ENCODE data around the gene FBXL20.

FBXL20 gene

DNA sequence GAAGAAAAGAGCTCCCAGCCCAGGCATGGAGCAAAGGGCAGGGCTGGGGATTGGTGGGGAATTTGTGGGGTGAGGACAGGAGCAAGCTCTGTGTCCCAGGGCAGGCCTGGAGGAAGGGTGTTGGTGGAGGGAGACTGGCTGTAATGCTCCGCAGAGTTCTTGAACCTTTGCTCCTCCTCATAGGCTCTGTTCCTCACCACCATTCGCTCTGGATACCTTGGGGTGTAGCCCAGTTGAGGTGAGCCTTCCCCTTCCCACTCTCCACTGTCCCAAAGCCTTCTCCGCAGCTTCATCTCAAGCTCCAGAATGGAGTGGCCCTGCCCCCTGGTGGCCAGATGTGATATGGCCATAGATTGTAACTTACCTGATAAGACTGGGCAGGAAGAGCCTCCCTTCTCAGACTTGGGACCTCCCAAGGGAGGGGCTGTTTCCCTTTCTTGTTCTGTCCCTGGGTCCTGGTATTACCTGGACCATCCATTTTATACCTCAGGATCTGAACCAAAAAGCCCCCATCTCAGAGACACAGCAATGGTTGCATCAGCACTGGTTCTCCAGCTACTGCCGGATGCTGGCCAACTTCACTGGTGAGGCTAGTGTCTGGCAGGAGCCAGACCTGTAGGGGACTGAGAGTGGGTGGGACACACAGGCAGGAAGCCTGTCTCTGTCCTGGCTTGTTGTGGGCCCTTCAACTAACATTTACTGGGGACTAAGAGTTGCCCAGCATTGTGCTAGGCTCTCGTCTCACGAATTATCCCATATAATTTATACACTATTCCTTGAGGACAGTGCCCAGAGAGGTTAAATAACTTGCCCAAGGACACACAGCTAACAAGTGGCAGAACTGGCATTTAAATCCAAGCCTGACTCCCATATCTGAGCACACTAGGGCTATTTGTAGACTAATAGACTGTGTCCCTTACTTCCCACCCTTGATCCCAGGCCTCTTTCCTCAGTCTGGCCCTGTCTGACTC lies 156.5 kb downstream of the FBXL20 start:
- DNase-seq: peak; percentile 67

DNA sequence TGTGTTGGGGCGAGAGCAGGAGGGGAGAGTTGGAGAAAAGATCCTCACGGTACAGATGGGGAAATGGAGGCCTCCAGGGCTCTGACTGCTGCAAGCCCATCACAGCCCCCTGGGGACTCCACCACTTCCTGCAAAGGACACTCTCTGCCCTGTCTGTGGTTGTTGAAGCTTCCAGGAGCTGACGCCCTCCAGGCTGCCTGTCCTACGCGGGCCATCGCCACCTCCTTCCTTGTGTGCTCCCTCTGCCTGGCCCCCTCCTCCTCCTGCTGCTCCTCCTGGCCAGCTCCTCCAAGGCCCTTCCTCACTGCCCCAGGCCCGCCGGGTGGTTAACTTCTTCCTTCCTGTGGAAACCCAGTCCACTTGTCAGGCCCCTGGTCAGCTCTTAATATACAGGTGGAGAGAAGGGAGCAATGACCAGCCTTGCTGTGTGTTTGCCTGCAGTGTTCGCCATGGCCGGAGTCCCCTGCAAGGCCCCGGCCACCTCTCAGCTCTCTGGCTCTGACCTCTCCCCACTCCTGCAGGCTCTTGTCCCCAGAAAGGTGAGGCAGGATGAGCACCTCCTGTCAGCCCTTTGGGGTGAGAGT lies 157.3 kb downstream of the FBXL20 start:
- DNase-seq: no peak

DNA sequence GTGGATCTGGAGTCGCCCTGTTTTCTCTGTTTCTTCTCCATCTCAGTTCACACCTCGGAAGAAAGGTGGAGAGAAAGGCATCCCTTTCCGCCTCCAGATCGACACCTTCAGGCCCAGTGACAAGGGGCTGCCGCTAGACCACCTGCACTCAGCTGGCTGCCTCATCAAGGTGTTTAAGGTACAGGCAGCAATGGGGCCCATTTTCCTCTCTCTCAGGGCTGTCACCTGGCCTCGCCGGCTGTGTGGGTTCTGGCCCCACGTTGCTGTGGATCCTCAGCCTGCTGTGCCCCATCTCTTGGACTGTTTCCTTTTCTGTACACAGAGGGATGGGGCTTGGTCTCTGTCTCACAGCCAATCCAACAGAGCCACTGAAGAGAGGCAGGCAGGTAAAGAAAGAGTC lies 158.3 kb downstream of the FBXL20 start:
- DNase-seq: no peak

DNA sequence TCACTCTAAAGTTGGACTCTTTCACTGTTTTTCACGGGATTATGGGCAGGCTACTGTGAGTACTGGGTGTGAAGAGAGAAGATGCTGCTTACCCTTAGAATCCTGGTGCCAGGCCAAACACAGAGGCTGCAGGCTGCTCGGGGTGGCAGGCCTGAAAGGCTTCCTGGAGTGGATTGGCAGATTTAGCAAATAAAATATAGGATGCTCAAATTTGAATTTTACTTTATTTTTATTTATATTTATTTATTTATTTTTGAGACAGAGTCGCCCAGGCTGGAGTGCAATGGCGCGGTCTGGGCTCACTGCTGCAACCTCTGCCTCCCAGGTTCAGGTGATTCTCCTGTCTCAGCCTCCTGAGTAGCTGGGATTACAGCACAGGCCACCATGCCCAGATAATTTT lies 160.8 kb downstream of the FBXL20 start:
- DNase-seq: no peak

DNA sequence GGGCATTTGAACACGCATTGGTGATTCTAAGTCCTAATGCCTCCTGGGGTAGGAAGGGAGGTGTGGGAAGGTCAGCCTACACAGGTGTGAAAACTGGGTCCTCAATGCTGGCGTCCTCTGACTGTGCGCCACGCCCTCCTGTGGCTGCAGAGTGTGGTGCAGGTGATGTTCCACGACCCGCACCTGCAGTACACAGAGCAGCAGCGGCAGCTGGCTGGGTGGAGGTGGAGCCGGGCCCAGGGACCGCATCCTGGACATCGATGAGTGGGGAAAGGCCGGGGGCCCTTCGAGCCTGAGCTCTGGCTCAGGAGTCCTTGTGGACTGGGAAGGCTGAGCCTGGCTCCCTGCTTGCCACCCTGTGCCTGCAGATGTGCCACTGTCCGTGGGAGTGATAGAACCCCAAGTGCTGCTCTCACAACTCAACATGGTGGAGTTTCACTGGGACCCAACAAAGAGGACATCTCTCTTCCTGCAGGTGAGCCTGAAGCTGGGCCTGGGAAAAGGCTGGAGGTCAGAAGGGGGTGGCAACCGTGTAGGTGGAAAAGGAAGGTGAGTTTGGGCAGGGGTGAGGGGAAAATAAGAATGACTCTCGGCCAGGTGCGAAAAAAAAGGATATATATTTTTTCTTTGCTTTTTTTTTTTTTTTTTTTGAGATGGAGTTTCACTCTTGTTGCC lies 161.6 kb downstream of the FBXL20 start:
- DNase-seq: peak; percentile 36

DNA sequence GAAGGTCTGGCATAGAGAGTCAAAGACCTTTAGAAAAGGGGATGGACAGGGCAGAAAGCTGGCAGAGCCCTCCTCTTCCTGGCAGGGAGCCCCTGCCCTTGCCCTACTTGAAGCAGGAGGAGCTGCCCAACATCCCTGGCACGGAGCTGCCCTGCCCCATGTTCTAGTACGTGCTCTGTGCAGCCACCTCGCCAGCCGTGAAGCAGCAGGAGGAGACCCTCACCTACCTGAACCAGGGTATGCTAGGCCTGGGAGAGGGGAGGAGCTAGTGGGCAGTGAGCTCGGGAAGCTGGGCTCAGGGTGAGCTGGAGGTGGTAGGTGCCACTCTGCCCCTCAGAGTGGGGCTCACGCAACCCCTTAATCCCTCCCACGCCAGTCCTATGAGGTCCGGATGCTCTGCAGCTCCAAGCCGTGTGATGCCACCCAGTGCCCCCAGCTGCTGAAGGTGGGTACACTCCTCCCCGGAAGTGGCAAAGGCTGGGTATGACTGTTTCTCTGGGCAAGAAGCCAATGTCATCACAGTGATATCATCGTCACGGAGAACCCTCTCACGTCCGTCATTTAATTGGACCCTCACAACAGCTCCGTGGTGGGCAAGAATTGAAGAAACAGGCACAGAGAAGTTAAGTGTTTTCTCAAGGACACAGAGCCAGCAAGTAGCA lies 163.0 kb downstream of the FBXL20 start:
- DNase-seq: peak; percentile 70

DNA sequence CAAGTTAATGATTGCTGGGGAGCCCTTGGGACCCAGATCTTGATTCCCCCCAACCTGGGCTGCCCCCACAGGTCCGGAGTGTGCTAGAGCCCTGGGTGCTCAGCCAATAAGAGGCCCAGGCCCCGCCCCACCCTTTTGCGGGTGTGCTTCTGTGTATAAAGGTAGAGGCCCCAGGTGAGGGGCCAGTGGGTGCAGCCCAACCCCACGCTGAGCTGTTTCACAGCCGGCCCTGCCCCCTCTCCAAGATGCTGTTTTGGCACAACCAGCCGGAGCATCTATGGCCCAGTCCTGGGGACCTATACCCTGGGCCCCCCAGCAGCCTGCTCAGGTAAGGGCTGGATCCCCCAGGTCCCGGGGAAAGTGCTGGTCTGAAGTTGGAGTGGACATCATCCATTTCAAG lies 163.8 kb downstream of the FBXL20 start:
- DNase-seq: no peak

DNA sequence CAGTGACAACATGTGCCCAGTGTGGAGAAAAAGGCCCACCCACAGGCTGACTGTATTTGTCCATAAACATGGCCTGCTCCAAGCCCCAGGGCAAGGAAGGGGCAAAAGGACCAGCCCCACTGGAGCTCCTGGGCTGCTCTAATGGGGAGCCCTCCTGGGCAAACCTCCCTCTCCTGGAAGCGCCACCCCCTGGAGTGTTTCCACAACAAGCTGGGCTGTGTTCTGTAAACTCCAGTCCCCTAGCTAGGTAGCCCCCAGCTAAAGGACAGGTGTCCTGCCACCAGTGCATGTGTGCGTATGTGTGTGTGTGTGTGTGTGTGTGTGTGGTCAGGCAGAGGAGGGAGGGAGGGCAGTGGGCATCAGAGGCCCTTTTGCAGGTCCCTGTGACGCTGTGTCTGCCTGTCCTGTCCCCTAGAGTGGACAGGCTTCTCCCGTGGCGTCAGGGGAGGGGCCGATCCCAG lies 164.4 kb downstream of the FBXL20 start:
- peak; percentile 11 for DNase-seq

DNA sequence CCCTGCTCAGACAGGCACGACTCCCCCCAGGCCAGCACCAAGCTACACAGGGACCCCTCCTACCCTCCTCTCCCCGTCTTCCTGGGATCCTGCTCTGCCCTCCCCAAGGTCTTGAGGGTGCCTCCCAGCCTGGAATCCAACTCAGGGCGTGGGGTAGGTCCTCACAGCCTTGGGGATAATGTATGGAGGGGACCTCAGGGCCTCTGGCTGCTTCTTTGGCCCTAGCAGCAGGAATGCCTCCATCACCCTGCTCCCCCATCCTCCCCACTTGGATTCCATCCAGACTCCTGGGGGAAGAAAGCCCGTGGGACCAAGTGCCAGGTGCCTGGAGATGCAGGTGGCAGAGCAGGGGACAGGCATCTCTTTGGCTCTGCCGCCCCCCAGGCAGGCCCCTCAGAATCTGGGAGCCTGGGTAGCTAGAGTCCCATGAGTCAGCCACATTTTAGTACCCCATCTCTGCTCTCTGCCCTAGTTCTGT lies 164.9 kb downstream of the FBXL20 start:
- DNase-seq: no peak

DNA sequence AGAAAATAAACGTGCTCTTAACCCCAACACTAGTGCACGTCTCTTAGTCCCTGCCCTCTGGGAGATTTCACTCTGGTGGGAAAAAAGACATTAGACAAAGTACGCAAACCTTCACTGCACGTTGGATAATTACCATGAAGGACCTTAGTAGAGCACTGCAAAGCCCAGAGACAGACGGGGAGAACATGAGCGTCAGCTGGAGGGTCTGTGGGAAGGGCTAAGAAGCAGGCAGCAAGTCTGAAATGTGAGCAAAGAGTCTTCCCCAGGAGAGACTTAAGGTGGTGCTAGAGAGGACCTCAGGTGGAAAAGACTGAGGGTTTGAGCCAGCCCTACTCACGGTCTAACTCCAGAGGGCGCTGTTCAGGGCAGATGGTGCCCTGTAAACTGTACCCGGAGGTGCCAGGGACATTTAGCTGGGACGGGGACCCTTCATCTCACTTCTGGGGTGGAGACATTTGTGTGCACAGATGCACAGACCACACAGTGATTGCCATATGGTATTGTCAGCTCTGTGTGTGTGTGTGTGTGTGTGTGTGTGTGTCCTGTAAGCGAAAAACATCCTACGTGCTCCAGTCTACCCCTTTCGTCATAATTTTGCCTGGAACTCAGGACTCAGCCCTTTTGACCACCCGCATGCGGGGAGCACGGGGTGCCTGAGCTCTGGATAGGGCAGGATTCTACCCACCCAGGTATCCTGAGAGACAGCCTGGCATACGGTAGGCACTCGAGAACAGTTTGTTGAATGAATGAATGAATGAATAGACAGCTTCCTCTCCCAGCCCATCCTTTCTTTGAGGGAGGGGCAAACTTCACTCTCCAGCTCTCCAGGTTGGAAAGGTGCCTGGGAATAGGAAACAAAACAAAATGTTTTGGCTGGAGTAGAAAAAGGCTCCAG lies 165.6 kb downstream of the FBXL20 start:
- peak; percentile 39 for DNase-seq

DNA sequence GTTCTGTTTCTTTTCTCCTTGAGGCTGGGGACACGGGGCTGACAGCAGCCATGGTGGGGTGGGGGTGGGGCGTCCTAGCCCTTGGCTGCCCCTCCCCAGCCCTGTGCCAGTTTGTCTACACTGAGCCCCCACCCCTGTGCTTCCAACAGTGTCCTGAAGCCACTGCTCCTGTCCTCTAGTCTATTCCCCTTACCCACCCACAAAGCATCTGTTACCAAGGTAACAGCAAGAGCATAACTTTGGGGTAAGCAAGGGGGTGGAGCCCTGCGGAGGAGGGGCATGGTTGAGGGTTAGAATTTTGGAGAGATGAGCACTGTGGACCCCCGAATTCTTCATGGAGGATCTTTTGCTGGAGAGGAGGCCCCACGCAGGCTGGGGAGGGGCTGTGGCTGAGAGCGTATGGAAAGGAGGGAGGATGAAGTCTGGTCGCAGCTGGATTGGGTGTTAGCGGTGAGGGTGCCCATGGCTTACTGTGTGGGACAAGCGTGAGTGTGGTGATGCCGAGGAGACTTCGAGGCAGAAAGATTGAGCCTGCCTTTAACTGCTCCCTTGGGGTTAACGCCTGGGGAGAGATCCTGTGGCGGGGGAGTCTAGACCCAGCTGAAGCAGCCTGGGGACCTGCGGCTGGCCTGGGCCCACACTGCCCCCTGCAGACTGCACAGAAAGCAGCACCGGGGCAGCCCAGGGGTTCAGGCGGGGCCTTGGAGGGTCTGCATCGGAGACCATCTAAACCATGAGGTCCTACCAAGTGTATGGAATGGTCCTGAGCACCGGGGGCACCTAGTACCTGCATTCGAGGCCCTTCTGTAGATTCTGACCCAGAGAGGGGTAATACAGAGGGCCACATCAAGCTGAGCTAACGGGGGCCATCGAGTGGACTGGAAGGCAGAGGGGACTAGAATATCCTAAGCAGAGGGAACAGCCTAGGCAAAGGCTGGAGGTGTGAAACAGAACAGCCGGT lies 169.6 kb downstream of the FBXL20 start:
- DNase-seq: no peak

DNA sequence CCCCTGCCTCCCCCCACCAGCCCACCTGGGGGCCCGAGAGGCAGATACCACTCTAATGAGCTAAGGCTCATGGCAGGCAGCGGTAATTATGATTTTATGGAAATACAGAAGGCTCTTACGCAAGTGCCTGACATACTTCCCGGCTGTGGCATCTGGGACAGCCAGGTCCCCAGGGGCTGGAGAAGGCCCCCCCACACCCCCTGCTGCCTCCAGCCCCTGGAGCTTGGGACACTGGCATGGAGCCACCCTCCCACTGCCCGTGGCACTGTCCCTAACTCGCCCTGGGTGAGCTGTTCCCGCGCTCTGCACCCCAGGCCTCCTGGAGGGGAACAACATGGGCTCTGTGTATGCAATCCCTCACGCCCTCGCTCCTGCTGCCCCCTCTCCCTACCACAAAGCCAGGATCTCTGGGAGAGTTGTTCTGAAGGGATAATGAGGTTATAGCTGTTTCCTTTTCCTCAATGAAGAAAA lies 170.3 kb downstream of the FBXL20 start:
- DNase-seq: no peak

DNA sequence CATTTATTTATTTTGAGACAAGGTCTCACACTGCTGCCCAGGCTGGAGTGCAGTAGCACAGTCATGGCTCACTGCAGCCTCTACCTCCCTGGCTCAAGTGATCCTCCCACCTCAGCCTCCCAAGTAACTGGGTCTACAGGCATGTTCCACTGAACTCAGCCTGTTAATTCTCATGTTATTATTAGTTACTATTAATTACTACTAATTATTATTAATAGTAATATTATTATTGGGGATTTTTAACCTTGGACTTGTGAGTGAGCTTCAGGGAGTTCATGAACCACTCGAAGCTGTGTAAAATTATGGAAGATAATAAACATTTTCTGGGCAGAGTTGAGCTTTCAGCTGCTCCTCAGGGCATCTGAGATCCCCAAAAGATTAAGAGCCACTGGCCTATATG lies 171.1 kb downstream of the FBXL20 start:
- DNase-seq: no peak

DNA sequence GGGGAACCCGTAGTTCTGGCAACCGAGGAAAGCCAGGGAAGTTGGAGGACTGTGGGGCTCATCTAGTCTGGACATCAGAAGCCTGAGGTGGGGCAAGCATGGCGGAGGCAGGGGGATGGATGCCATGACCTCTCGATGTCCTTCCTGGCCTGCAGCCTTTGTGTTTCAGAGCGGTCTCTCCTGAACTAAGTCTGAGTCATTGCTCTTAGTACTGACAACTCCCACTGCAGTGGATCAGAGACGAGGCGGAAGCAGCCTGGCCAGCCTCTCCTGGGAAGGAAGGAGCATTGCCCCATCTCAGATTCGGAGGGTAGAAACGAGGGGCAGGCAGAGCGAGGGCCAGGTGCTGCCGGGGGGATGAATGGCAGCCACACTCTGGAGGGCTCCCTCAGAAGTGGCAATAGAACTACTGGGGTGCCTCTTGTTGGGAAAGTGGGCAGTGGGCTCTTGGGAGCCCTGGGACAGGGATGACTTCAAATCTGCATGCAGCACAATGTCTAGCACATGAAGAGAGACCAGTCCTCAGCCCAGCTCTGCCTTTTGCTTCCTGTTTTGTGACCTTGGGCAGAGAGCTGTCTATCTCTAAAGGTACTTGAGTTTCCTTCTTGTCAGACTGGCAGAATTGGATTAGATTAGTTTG lies 172.0 kb downstream of the FBXL20 start:
- no peak for DNase-seq

DNA sequence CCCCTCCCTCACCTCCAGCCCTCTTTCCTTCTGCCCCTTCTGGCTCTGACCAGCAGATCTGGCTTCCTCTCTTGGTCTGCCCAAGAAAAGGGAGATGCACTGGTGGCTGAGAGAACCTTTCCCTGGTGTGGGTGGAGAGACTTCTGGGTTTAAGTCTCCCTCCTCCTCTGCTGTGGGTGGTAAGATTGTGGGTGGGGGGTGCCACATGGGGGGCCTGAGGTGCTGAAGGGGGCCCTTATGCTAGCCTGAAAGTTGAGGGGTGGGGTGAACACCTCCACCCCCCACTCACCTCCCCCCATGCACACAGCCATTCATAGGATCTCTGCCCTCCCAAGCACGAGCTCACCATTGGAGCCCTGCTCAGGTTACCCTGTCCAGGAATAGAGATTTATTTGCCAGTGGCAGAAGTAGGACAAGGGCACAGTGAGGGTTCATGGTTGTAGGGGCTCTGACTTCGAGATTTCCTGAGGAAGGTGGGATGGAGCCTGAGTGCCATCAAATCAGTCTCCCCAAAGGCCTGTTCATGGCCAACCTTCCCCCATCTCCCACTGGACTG lies 174.0 kb downstream of the FBXL20 start:
- no peak for DNase-seq

DNA sequence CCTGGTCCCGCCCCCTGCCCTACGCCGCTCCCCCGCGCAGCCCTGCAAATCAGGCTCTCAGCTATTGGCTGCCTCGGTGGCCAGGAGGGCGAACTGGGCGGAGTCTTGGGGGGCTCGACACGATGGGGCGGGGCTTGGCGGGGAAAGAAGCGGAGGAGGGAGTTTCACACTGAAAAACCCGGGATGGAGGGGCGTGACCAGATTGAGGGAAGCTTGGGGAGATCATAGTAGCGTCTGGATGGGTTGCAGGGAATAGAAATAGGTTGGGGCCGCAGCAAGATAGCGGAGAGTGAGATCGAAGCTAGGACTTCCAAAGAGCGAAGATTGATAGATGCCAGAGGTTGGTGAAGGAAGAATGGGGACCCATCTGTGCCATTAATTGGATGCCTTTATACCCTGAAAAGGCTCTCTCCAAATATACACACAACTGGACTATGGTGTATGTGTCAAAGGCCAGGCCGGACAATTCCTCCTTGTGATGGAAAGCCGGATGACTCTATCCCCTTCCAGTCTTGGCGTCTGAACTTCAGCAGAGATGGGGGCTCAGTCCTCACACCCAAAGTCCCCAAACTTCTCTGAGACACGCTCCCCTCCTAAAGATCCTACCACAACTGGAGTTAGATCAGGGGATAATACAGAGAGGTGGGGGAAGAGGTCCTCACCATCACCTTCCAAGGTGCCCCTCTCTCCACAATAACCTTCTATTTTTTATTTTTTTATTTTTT lies 175.3 kb downstream of the FBXL20 start:
- DNase-seq: peak; percentile 37

DNA sequence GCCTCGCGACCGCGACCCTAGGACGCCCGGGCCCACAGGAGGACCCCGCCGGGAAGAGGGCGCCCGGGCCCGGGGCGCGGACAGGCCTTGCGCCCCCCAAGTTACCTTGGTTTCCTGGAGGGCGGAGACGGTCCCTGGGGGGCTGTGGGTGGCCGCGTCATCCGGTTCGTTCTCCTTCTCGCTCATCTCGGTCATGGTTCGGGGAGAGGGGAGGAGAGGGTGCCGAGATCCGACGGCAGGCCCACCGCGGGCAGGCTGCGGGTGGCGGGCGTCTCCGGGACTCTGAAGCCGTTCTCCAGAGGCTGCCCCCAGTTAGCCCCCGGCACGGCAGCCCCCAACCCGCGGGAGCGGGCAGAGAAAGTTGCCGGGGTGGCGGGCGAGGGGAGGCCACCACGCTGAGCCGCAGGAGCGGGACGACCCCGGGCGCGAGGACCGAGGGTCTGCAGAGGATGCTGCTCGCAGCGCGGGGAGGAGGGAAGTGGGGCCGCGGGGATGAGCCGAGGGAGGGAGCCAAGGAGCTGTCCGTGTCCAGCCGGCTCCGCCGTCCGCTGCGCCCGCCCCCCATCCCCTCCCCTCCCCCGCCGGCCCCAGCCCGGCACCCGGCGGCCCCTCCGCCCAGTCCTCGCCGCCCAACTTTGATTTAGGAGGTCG lies 176.0 kb downstream of the FBXL20 start, which contains the start of gene STAC2:
Gene STAC2 (minus strand): TSS at position 638 of the 651 bp plus-strand sequence. CDS start 443 bp downstream, at position 195.
- no peak for DNase-seq

DNA sequence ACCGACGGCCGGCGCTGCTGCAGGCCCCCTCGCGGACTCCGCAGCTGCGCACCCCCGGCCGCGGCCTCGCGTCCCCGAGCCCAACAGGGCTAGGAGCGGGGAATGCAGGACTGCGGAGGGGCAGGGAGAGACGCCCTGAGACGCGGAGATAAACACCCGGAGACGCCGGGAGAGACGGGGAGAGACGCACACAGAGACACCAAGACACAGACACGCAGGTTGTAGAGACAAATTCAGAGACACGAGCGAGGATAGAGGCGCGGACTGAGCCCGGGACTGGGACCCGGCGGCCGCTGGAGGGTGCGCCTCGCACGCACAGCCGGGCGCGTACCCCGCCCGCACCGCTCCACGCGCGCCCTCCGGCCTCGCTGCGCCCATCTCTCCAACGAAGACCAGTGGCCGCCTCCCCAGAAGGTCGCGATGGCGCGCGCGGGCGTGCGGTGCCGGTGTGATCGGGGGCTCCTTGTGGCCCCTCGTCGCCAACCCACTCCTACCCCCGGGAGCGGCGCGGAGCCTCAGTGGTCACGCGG lies 176.6 kb downstream of the FBXL20 start:
- no peak for DNase-seq

All from NCI-H1092 (cell line).